ENCODE results near the gene SSBP3.

GRCh38 chr1:54347261-54347954 is 58.8 kb downstream of the SSBP3 start:
- TF ChIP-seq CTCF (IDR thresholded peaks at IDR 0.05; ENCODE audit: borderline replicate concordance, extremely low read depth, low read length, poor library complexity, severe bottlenecking) = no peak
- TF ChIP-seq EZH2 (IDR thresholded peaks at IDR 0.05; ENCODE audit: borderline replicate concordance, low read depth, low read length, severe bottlenecking) = no peak

Data from DND-41 (cell line).